Hepatocyte (in vitro differentiated cells): Measurements from ENCODE around the gene CGREF1. TPM values are rescaled to one million over a fixed set of nuclear protein-coding genes. Genes with fewer than 3 reads are reported as not detected.
"Not testable (repeated sequence)": the region's sequence is repeated elsewhere in the genome, so short reads cannot be mapped to it uniquely, and the experiment has no call there.

Experiments
- DNase-seq: peaks from one replicate; pipeline ENCODE4 v3.0.0-alpha.2; 2016; ENCODE audit warnings: low spot score
- H2AFZ ChIP-seq: fragments of 200-600 bp; sonication (generic); 2 replicates; pipeline ENCODE4 v1.6.0; 2016; ENCODE audit warnings: antibody characterized with exemption, mild to moderate bottlenecking
- H3K27ac ChIP-seq: fragments of 200-600 bp; sonication (generic); 2 replicates; pipeline ENCODE4 v1.5.1; 2016; ENCODE audit warnings: mild to moderate bottlenecking
- H3K27me3 ChIP-seq: fragments of 200-600 bp; sonication (generic); 2 replicates; pipeline ENCODE4 v1.6.1; 2016
- H3K36me3 ChIP-seq: fragments of 200-600 bp; sonication (generic); replicated peaks from 2 replicates; pipeline ENCODE4 v1.5.1; 2016; ENCODE audit warnings: low read depth; ENCODE audit not compliant: insufficient read depth
- H3K4me1 ChIP-seq: fragments of 200-600 bp; sonication (generic); 2 replicates; pipeline ENCODE4 v1.5.1; 2016; ENCODE audit warnings: mild to moderate bottlenecking, moderate library complexity; ENCODE audit not compliant: insufficient read depth
- H3K4me2 ChIP-seq: fragments of 200-600 bp; sonication (generic); 2 replicates; pipeline ENCODE4 v1.6.0; 2016
- H3K4me3 ChIP-seq: fragments of 200-600 bp; sonication (generic); 2 replicates; pipeline ENCODE4 v1.5.1; 2016; ENCODE audit warnings: mild to moderate bottlenecking
- H3K79me2 ChIP-seq: fragments of 200-600 bp; sonication (generic); 2 replicates; pipeline ENCODE4 v1.6.0; 2017; ENCODE audit warnings: mild to moderate bottlenecking
- H3K9me2 ChIP-seq: fragments of 200-600 bp; sonication (generic); replicated peaks from 2 replicates; pipeline ENCODE4 v1.6.0; 2017; ENCODE audit warnings: mild to moderate bottlenecking; ENCODE audit not compliant: insufficient read depth
- H3K9me3 ChIP-seq: fragments of 200-600 bp; sonication (generic); 2 replicates; pipeline ENCODE4 v1.5.1; 2016; ENCODE audit warnings: low read depth, mild to moderate bottlenecking
- H4K20me1 ChIP-seq: fragments of 200-600 bp; sonication (generic); 2 replicates; pipeline ENCODE4 v1.6.0; 2016; ENCODE audit warnings: mild to moderate bottlenecking; ENCODE audit not compliant: insufficient read depth, poor library complexity, severe bottlenecking
- EZH2 ChIP-seq: fragments of 200-600 bp; sonication (generic); IDR thresholded peaks from 2 replicates; pipeline ENCODE4 v1.6.1; 2016; ENCODE audit warnings: antibody characterized with exemption, mild to moderate bottlenecking, borderline replicate concordance
- EZH2phosphoT487 ChIP-seq: fragments of 200-600 bp; sonication (generic); IDR thresholded peaks from one replicate; pipeline ENCODE4 v1.6.1; 2018; ENCODE audit warnings: antibody characterized with exemption, mild to moderate bottlenecking, low read depth, moderate library complexity; ENCODE audit not compliant: unreplicated experiment, severe bottlenecking
- WGBS: methylation state at CpG from one replicate; pipeline ENCODE4 v1.1.6; 2016; ENCODE audit warnings: low lambda C conversion rate; ENCODE audit errors: missing lambda C conversion rate; 5-methylcytosine and 5-hydroxymethylcytosine counted together
- polyA plus RNA-seq: library from polyadenylated mRNA; unstranded; fragments of >200 nt; fragmentation: Nextera tagmentation; extraction: Ambion mirVana; gene quantifications from 2 replicates; pipeline ENCODE4 v1.2.1, GENCODE V29; 2016
- total RNA-seq: library from RNA; depleted of rRNA; stranded (reverse); fragments of >200 nt; gene quantifications from 2 replicates; pipeline ENCODE4 v1.2.3, GENCODE V29; 2014
- TF ChIP-seq, protein P1 (sequence below): fragments of 200-600 bp; sonication (generic); IDR thresholded peaks from 2 replicates; pipeline ENCODE4 v1.5.1; 2016; ENCODE audit warnings: antibody characterized with exemption, mild to moderate bottlenecking; ENCODE audit not compliant: poor library complexity

CGREF1 gene
- total and polyA plus RNA-seq, 2 experiments from 2014 or later, result 1.8 to 2.5 TPM

DNA sequence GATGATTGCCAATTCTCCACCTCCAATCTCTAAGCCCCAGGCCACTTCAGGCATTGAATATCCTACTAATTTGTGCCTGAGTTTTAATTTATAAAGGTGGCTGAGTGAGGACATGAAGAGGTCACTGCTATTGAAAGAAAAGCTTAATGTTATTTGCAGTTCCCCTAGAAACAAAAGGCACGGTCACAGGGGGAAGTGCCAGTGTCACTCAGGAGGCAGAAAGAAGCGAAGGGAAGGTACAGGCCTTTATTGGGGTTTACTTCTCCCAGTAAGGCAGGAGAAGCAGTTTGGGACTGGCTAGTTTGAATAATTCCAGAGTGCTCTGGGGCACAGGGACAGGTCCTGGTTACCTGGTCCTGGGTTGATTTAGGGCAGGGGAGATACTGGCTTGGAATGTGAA lies 3.0 kb upstream of the CGREF1 start:
- Histone ChIP-seq H3K79me2 (no peaks in the 10 kb centered on the region), H3K27me3 (peaks cover 55% of the 10 kb centered on the region), H3K4me3 (no peak overlapping the region), H3K9me2 (no peaks in the 10 kb centered on the region), H3K9me3 (no peaks in the 10 kb centered on the region), H3K36me3 (no peaks in the 10 kb centered on the region), H3K4me1 (peaks cover 4% of the 10 kb centered on the region), H3K27ac (no peak overlapping the region), H4K20me1 (no peaks in the 10 kb centered on the region), H3K4me2 (no peak overlapping the region), H2AFZ (no peak overlapping the region)
- TF ChIP-seq, protein P1, sequence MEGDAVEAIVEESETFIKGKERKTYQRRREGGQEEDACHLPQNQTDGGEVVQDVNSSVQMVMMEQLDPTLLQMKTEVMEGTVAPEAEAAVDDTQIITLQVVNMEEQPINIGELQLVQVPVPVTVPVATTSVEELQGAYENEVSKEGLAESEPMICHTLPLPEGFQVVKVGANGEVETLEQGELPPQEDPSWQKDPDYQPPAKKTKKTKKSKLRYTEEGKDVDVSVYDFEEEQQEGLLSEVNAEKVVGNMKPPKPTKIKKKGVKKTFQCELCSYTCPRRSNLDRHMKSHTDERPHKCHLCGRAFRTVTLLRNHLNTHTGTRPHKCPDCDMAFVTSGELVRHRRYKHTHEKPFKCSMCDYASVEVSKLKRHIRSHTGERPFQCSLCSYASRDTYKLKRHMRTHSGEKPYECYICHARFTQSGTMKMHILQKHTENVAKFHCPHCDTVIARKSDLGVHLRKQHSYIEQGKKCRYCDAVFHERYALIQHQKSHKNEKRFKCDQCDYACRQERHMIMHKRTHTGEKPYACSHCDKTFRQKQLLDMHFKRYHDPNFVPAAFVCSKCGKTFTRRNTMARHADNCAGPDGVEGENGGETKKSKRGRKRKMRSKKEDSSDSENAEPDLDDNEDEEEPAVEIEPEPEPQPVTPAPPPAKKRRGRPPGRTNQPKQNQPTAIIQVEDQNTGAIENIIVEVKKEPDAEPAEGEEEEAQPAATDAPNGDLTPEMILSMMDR, result no peak
- no peak for TF ChIP-seq EZH2
- no peak for TF ChIP-seq EZH2phosphoT487
- WGBS, result 75% methylated on average over 2 of the region's 2 CpGs
- DNase-seq, result no peak

GRCh38 chr2:27119330-27119670 lies 372 bp upstream of the CGREF1 start:
- H3K9me2 ChIP-seq, H3K4me1 ChIP-seq, DNase-seq, H3K27ac ChIP-seq, H3K79me2 ChIP-seq, H3K36me3 ChIP-seq, H4K20me1 ChIP-seq, H3K9me3 ChIP-seq, H2AFZ ChIP-seq: not testable (repeated sequence)
- H3K4me2 ChIP-seq, result peak overlapping the region; percentile 82
- 90% methylated on average over 8 of the region's 8 CpGs for WGBS
- H3K4me3 ChIP-seq, result peak overlapping the region; percentile 23
- peaks cover 59% of the 10 kb centered on the region for H3K27me3 ChIP-seq

DNA sequence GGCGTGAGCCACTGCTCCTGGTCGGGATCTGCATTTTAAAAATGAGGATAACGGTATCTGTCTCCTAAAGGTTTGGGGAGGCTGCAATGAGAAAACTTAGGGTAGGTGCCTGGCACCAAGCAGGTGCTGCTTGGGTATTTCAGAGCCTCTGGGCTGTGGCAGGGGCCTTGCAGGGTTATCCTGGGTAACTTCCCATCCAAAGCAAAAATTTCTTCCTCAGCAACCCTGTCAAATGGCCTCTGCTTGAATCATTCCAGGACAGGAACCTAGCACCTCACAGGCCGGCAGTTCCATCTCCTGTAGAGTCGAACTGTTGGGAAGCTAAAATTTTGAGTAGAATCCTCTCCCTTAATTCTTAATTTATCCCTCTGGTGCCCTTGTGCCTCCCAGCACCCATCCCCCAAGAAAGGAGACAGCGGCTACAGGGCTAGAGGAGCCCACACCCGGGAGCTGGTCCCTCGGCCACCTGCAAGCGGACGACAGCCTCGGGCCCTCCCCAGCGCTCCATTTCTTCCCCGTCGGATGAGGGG lies 868 bp downstream of the CGREF1 start:
- Histone ChIP-seq H3K4me2 (peak overlapping the region; percentile 82), H3K4me3 (no peak overlapping the region), H2AFZ (peak overlapping the region; percentile 45), H3K9me2 (no peaks in the 10 kb centered on the region), H3K4me1 (peaks cover 4% of the 10 kb centered on the region), H3K79me2 (no peaks in the 10 kb centered on the region), H3K27ac (no peak overlapping the region), H3K36me3 (no peaks in the 10 kb centered on the region), H3K9me3 (no peaks in the 10 kb centered on the region), H4K20me1 (no peaks in the 10 kb centered on the region), H3K27me3 (peaks cover 59% of the 10 kb centered on the region)
- no peak for DNase-seq
- TF ChIP-seq EZH2 (no peak), EZH2phosphoT487 (no peak)
- TF ChIP-seq, protein P1, result no peak
- WGBS, result 27% methylated on average over 14 of the region's 14 CpGs

DNA sequence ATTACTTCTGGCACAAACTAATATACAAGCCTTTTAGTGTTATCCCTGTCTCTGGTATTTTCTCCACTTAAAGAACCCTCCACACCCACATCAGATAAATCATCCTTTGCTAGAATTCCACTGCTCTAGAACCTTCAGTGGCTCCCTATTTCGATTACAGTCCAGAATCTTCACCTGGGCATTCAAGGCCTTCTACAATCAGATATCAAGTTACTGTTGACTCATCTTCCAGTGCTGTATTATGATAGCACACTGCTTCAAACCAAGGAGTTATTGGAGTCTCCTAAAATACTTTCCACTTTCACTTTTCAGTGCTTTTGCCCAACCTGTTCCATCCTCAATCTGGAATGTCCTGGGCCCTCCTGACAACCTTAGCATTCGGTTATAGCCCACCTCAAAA lies 3.4 kb downstream of the CGREF1 start:
- H3K27ac ChIP-seq, result no peak overlapping the region
- H3K27me3 ChIP-seq, result peaks cover 36% of the 10 kb centered on the region
- no peak overlapping the region for H3K4me3 ChIP-seq
- WGBS, result 73% methylated on average over 2 of the region's 2 CpGs
- no peaks in the 10 kb centered on the region for H3K9me2 ChIP-seq
- H3K4me1 ChIP-seq, result peaks cover 4% of the 10 kb centered on the region
- no peak for DNase-seq
- H2AFZ ChIP-seq, result no peak overlapping the region
- no peak for TF ChIP-seq EZH2phosphoT487
- no peak for TF ChIP-seq EZH2
- TF ChIP-seq, protein P1, result no peak
- no peak overlapping the region for H3K4me2 ChIP-seq
- H3K36me3 ChIP-seq, result no peaks in the 10 kb centered on the region
- H3K9me3 ChIP-seq, result no peaks in the 10 kb centered on the region
- H3K79me2 ChIP-seq, result no peaks in the 10 kb centered on the region
- no peaks in the 10 kb centered on the region for H4K20me1 ChIP-seq

DNA sequence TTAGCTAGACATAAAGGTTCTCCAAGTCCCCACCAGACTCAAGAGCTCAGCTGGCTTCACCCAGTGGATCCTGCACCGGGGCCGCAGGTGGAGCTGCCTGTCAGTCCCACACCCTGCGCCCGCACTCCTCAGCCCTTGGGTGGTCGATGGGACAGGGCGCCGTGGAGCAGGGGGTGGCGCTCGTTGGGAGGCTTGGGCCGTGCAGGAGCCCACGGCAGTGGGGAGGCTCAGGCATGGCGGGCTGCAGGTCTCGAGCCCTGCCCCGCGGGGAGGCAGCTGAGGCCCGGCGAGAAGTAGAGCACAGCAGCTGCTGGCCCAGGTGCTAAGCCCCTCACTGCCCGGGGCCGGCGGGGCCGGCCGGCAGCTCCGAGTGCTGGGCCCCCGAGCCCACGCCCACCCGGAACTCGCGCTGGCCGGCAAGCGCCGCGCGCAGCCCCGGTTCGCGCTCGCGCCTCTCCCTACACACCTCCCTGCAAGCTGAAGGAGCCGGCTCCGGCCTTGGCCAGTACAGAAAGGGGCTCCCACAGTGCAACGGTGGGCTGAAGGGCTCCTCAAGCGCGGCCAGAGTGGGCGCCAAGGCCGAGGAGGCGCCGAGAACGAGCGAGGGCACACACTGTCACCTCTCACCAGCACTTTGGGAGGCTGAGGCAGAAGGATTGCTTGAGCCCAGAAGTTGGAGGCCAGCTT lies 7.4 kb downstream of the CGREF1 start:
- DNase-seq, H3K36me3 ChIP-seq, H3K27ac ChIP-seq, H3K79me2 ChIP-seq, H3K4me1 ChIP-seq, H3K9me3 ChIP-seq, H3K4me2 ChIP-seq, H3K27me3 ChIP-seq, H2AFZ ChIP-seq, H4K20me1 ChIP-seq, H3K9me2 ChIP-seq, H3K4me3 ChIP-seq: not testable (repeated sequence)
- 94% methylated on average over 28 of the region's 49 CpGs for WGBS

- not testable (repeated sequence) for H3K9me3 ChIP-seq, H3K4me2 ChIP-seq, H3K36me3 ChIP-seq
These were observed 8.2 kb downstream of the CGREF1 start for GRCh38 chr2:27110603-27111352.

More at GRCh38 chr2:27110603-27111352, 8.2 kb downstream of the CGREF1 start:
- H3K4me1 ChIP-seq, H3K79me2 ChIP-seq, DNase-seq, H3K27ac ChIP-seq, H3K4me3 ChIP-seq, H2AFZ ChIP-seq, H3K9me2 ChIP-seq, H4K20me1 ChIP-seq, H3K27me3 ChIP-seq: not testable (repeated sequence)
- 86% methylated on average over 24 of the region's 24 CpGs for WGBS
